Fibroblast of skin of left biceps (primary cell): ENCODE results near the gene TNS2.
"Not testable (repeated sequence)": the region's sequence is repeated elsewhere in the genome, so short reads cannot be mapped to it uniquely, and the experiment has no call there.

ENCODE experiments used
- DNase-seq, 2 experiments: peaks; one replicate each; pipeline ENCODE4 v3.0.0-alpha.2; 2013; ENCODE audit warnings: low read depth in 2 of 2

TNS2 gene

GRCh38 chr12:53107122-53107521, 57.3 kb downstream of the TNS2 start:
- no peak for DNase-seq

GRCh38 chr12:53112431-53112830, 62.6 kb downstream of the TNS2 start:
- DNase-seq = not testable (repeated sequence)

DNA sequence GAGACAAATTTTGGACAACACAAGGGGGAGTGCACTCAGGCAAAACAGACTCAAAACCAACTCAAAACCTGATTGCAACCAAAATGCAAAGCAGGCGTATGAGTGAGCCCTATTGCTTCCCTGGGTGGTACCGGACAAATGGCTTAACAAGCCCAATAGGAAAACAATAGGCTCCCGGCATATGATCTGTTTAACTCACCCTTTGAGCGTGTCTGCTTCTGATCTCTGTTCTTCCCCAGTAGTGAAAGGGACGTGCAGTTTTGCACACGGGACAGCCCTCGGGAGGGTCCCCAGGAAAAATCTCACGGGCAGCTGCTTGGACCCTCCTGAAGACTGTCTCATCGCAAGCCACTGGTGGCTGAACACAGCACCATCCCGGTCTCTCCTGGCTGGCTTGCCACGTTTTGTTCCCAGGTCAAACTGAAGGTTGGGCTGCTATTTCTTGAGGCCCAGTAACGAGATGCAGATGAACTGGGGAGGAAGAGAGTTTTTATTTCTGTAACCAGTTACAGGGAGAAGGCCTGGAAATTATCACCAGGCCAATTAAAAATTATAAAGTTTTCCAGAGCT, 63.4 kb downstream of the TNS2 start:
- no peak for DNase-seq

- no peak for DNase-seq
These were observed 64.1 kb downstream of the TNS2 start for GRCh38 chr12:53113951-53114350.
